ENCODE results near the gene FCHSD2. TPM values are rescaled to one million over a fixed set of nuclear protein-coding genes. Genes with fewer than 3 reads are reported as not detected.
"Not testable (repeated sequence)": the region's sequence is repeated elsewhere in the genome, so short reads cannot be mapped to it uniquely, and the experiment has no call there.

FCHSD2 gene
- total RNA-seq, 2 donors from 2014 or later, result 21.7 to 22.3 TPM

DNA sequence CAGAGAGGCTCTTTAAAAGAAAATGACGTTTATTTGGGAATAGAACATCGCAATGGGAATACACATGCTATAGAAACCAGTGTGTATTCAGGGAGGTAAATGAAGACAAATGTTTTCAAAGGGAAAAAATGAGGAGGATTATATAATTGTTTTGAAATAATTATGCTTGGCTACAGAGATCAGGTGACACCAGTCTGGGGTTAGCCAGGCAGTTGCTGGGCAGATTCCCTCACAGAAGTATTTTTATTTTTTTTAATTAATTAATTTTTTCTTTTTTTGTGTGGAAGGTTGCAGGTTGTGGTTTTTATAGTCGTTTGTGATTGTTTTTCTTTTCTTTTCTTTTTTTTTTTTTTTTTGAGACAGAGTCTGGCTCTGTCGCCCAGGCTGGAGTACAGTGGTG, 342.7 kb downstream of the FCHSD2 start:
- H3K36me3 Mint-ChIP-seq (ENCODE audit: low read depth), result no peaks in the 10 kb centered on the region
- H3K4me1 Mint-ChIP-seq, result peaks cover 4% of the 10 kb centered on the region
- H3K27ac Mint-ChIP-seq, result no peak overlapping the region
- no peak for ATAC-seq (replicated peaks)
- H3K9me3 Mint-ChIP-seq, result no peaks in the 10 kb centered on the region
- no peaks in the 10 kb centered on the region for H3K27me3 Mint-ChIP-seq
- no peak overlapping the region for H3K4me3 Mint-ChIP-seq

DNA sequence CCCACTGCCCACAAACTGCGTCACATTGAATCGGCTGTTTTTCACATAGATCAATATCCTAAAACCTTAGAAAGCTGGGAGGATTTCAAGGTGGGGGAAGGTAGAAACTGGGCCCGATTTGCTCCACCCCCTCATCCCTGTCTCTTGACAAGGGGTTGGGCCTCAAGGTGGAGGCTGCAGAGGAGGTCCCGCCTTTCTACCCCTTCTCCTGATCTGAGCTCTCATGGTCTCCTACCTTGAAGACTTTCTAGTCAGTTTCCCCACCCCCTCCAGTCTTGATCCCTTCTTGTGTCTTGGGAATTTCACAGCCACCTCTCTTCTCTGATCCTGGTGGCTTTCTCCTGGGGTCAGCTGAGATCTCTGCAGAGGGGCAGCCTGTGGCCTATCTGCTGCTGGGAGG, 343.8 kb downstream of the FCHSD2 start:
- Mint-ChIP-seq H3K4me3 (no peak overlapping the region), H3K36me3 (ENCODE audit: low read depth) (no peaks in the 10 kb centered on the region), H3K27ac (no peak overlapping the region), H3K4me1 (peaks cover 6% of the 10 kb centered on the region), H3K27me3 (no peaks in the 10 kb centered on the region), H3K9me3 (no peaks in the 10 kb centered on the region)
- no peak for ATAC-seq (replicated peaks)

DNA sequence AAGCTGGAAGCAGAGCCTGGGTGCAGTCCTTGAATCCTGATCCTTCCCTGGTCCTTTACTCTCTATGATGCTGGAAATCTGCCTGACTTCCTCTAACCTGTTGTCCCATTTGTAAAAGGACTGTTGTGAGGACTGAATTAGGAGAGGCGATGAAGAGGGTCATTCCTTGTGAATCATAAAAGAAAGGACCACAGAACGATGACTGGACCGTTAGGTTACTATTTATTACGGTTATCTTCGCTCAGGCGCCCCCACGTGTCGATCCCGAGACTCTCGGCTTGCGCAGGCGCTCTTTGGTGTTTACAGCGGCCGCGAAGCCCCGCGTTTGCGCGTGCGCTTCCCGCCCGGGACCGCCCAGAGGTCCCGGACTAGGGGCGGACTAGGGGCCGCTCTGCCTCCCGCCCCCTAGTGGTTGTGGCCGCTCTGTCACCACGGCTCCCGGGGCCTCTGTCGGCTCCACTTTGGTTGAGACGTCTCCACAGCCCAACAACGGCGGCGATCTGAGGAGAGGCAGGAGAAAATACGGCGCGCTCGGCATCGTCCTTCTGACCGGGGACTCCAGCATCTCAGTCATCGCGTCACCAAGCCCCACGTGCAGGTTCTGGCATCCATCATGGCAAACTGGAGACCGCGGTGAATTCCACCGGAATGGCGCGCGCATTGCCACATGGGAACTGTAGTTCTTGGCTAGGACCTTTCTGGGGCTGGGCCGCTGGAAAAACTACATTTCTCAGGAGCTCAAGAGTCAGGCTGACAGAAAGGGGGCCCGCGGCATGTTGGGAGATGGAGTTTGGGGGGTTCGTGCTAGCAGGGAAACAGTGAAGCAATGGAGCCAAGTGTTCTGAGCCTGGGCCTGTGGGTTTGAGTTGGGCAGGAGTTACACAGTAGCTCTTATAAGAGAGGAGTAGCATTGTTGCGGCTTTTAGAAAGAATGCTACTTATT, 348.4 kb downstream of the FCHSD2 start, which contains the start of gene STARD10:
TSS of gene STARD10 (minus strand) at position 623 of the 943 bp plus-strand sequence. CDS start 12,866 bp downstream, outside the sequence.
- Mint-ChIP-seq H3K27me3 (no peaks in the 10 kb centered on the region), H3K36me3 (ENCODE audit: low read depth) (no peaks in the 10 kb centered on the region), H3K4me3 (peak within 1 kb of the TSS; percentile 94), H3K4me1 (peaks cover 18% of the 10 kb centered on the region), H3K9me3 (no peaks in the 10 kb centered on the region), H3K27ac (peak within 1 kb of the TSS; percentile 95)
- peak; percentile 97 for ATAC-seq (replicated peaks)

DNA sequence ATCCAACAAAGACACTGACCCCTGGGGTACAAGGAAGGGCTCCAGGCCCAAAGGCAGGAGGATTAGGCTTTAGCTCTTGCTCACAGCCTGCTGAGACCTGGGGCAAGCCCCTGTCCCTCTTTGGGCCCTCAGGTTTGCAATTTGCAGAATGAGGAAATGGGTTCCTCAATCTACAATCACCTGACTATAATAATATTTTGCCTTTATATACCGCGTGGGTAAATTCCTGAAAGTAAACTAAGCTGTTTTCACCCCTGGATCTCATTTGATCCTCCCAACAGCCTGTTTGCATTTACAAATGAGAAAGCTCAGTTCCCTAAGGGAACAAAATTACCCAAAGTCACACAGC, 349.1 kb downstream of the FCHSD2 start:
- ATAC-seq (replicated peaks), result no peak
- Mint-ChIP-seq H3K9me3 (no peaks in the 10 kb centered on the region), H3K27me3 (no peaks in the 10 kb centered on the region), H3K4me3 (peak overlapping the region; percentile 94), H3K27ac (peak overlapping the region; percentile 95), H3K36me3 (ENCODE audit: low read depth) (no peaks in the 10 kb centered on the region), H3K4me1 (peaks cover 18% of the 10 kb centered on the region)

DNA sequence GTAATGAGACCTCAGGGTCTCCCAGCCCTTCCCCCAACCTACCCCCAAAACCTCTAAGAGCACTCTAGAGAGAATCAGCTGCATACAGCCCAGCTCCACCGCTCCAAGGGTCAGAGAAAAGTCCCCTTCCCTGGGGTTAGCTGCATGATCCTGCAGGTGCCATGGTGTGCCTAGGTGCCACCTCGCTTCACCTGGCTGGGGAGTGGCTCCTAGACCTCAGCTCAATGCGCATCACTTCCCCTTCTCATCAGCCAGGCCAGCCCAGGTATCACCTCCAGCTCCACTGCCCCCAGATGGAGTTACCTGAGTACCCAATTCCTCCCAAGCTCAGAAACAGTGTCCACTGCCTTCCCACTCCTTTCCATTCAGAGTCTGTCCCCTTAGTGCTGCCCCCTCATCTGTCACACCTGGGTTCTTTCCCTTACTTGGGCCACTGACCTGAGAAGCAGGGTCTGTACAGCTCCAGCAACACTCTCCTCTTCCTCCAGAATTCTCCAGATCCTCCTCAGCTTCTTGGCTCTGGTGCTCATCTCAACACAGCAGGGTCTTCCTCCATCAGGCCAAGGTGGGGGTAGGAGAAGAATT, 349.6 kb downstream of the FCHSD2 start:
- Mint-ChIP-seq H3K27ac (peak overlapping the region; percentile 95), H3K9me3 (no peaks in the 10 kb centered on the region), H3K36me3 (ENCODE audit: low read depth) (no peaks in the 10 kb centered on the region), H3K4me3 (peak overlapping the region; percentile 94), H3K4me1 (peaks cover 18% of the 10 kb centered on the region), H3K27me3 (no peaks in the 10 kb centered on the region)
- no peak for ATAC-seq (replicated peaks)

DNA sequence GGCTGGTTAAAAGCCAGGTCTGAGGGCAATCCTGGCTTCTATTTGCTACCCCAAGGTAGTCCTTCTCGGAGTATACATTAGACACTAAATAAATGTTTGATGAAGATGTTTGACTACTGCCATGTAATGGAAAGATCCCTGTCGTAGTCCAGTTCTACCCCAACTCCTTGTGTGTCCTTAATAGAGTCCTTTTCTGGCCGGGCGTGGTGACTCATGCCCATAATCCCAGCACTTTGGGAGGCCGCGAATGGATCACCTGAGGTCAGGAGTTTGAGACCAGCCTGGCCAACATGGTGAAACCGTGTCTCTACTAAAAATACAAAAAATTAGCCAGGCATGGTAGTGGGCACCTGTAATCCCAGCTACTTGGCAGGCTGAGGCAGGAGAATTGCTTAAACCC, 350.9 kb downstream of the FCHSD2 start:
- H3K4me3 Mint-ChIP-seq; H3K9me3 Mint-ChIP-seq; H3K27ac Mint-ChIP-seq; ATAC-seq (replicated peaks); H3K36me3 Mint-ChIP-seq (ENCODE audit: low read depth); H3K27me3 Mint-ChIP-seq: not testable (repeated sequence)
- peaks cover 18% of the 10 kb centered on the region for H3K4me1 Mint-ChIP-seq

DNA sequence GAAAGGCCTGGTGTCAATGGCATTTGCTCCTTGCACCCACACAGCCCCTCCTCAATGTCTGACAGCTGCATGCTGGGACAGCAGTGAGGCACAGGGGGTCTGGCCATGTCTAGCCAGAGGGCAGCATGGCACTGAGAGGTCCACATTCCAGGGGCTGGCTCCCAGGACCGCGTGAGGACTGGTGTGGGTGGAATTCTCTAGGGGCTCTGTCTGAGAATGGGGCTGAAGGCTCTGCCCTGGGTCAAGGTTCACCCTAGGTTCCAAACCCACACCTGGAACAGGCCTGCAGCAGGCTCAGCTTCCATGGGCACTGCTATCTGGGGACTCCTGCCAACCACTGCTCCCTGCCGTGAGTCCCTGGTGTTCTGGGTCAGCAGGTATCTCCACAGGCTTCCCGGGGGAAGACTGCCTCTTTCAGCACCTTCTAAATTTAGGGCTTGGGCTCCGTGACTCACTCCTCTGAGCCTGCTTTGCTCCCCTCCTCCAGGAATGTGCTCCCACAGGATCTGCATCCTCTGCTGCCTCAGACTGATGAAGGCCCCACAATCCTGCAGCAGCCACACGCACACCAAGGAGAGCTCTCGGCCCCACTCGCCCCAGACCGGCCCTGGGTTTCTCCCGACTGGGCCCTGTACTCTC, 352.5 kb downstream of the FCHSD2 start:
- Mint-ChIP-seq H3K36me3 (ENCODE audit: low read depth) (no peaks in the 10 kb centered on the region), H3K4me3 (no peak overlapping the region), H3K4me1 (peaks cover 15% of the 10 kb centered on the region), H3K27ac (no peak overlapping the region), H3K9me3 (no peaks in the 10 kb centered on the region), H3K27me3 (no peaks in the 10 kb centered on the region)
- ATAC-seq (replicated peaks), result no peak

DNA sequence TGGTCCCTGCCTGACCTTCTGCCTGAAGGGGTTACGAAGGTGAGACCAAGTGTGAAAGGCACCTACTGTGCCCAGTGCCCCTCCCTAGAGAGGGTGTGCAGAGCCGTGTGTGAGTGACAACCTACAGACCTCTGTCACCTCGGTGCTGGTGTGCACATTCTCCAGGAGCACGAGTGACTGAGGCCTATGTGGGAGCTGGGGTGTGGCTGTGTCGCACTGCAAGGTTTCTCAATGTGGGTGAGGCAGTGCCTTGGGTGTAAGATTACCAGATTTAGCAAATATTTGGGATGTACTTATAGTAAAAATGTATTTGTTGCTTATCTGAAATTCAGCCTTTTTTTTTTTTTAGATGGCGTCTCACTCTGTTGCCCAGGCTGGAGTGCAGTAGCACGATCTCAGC, 353.9 kb downstream of the FCHSD2 start:
- Mint-ChIP-seq H3K27ac (peak overlapping the region; percentile 48), H3K36me3 (ENCODE audit: low read depth) (no peaks in the 10 kb centered on the region), H3K4me3 (no peak overlapping the region), H3K27me3 (no peaks in the 10 kb centered on the region), H3K4me1 (peaks cover 10% of the 10 kb centered on the region), H3K9me3 (no peaks in the 10 kb centered on the region)
- no peak for ATAC-seq (replicated peaks)

DNA sequence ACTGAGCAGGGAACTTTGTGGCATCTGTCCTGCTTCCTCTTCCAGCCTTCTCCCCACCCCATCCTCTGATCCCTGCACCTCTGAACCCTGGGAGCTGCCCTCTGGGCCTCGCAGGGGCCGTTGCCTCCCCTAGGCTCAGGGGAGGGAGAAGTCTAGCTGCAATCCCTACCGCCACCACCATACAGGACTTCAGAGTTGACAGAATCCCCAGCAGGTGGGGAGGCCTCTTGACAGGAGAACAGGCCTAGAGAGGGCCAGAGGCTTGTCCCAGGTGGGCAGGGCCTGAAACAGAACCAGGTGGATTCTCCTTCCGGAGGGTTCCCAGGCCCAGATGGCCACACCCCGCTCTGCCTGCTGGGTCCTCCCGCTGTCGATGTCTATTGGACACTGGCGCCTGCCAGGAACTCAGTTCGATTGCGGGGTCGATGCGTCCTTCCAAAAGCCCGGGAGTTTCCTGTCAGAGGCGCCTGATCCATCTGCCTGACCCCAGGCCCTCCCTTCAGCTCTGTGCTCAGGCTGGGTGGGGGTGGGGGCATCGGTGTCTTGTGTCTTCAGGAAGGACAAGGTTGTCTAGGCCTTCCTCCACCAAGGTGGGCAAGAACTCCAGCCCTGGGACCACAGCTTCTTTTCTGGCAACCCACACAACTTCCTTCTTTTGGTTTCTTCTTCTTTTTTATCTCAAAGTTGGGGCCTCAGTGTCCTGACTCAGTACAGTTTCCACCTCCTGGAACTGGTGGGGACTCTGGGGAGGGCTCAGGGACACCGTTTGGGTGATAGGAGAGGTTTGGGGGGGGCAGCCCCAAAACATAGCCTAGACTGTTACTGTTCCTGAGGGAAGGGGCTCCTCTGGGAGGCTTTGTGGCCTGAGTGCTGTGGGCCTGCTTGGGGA, 354.7 kb downstream of the FCHSD2 start:
- H3K36me3 Mint-ChIP-seq (ENCODE audit: low read depth), result no peaks in the 10 kb centered on the region
- peak overlapping the region; percentile 48 for H3K27ac Mint-ChIP-seq
- ATAC-seq (replicated peaks), result peak; percentile 18
- H3K9me3 Mint-ChIP-seq, result no peaks in the 10 kb centered on the region
- H3K4me3 Mint-ChIP-seq, result no peak overlapping the region
- peaks cover 2% of the 10 kb centered on the region for H3K4me1 Mint-ChIP-seq
- H3K27me3 Mint-ChIP-seq, result no peaks in the 10 kb centered on the region

Other genes starting within 250 kb of the FCHSD2 start
- gene P2RY2, start 76.0 kb upstream of the FCHSD2 start, total RNA-seq, result not detected
- not detected for gene P2RY6, start 130.0 kb upstream of the FCHSD2 start, total RNA-seq
- under 1 TPM; 0.06 to 0.42 TPM for gene ARHGEF17, start 166.0 kb upstream of the FCHSD2 start, total RNA-seq
- gene RELT, start 234.1 kb upstream of the FCHSD2 start, total RNA-seq, result 10 to 100 TPM; 31.2 to 39.9 TPM